A549 (cell line): ENCODE data around the gene BCAS1. TPM values are rescaled to one million over a fixed set of nuclear protein-coding genes. Genes with fewer than 3 reads are reported as not detected.

Source experiments
- ATAC-seq, 2 experiments: fragments of 200-7000 bp in 1 of 2; fragments of >200 bp in 1 of 2; cut with Nextera tagmentation in 1 of 2; cut with Tn5 transposase in 1 of 2; 3 replicates each; pipeline versions ENCODE4 v1.8.0 to v1.9.1; 2018 to 2020; ENCODE audit warnings: mild to moderate bottlenecking in 1 of 2, moderate library complexity in 1 of 2
- CTCF ChIA-PET: fragments of 300-600 bp; sonication (Branson Sonifier 250); formaldehyde crosslinking; extraction: SDS; loops from one replicate; lab custom pipeline; 2021; ENCODE audit warnings: antibody characterized with exemption, inconsistent platforms; lab: Yijun Ruan, JAX
- POLR2A ChIA-PET: fragments of 350-600 bp; formaldehyde crosslinking; extraction: SDS; loops from one replicate; lab custom pipeline; 2021; ENCODE audit warnings: antibody characterized with exemption, inconsistent platforms; lab: Yijun Ruan, JAX
- DNase-seq, 2 experiments: peaks; one replicate each; pipeline versions ENCODE4 v3.0.0 to v3.0.0-alpha.2; 2011 to 2016; ENCODE audit warnings: low read depth in 1 of 2, low spot score in 1 of 2
- FAIRE-seq: peaks from 2 replicates; lab custom pipeline; 2011; peaks lifted over from hg19 to GRCh38; lab: Jason Lieb, UNC
- H3K27ac ChIP-seq, 2 experiments: fragments of >200 bp; sonication (Bioruptor Twin); formaldehyde crosslinking; 3 replicates each; pipeline ENCODE4 v1.5.1; 2016 to 2017
- H3K4me1 ChIP-seq: fragments of >200 bp; sonication (Bioruptor Twin); formaldehyde crosslinking; 3 replicates; pipeline ENCODE4 v1.6.1; 2016
- H3K4me2 ChIP-seq: fragments of >200 bp; sonication (Bioruptor Twin); formaldehyde crosslinking; 3 replicates; pipeline ENCODE4 v1.6.1; 2016
- H3K4me3 ChIP-seq: fragments of >200 bp; sonication (Bioruptor Twin); formaldehyde crosslinking; 3 replicates; pipeline ENCODE4 v1.5.1; 2016
- H3K9me3 ChIP-seq: fragments of >200 bp; sonication (Bioruptor Twin); formaldehyde crosslinking; 3 replicates; pipeline ENCODE4 v1.6.1; 2016
- CBX2 ChIP-seq: fragments of 200-600 bp; sonication (generic); IDR thresholded peaks from 2 replicates; pipeline ENCODE4 v1.6.1; 2016; ENCODE audit warnings: low read depth, mild to moderate bottlenecking, borderline replicate concordance
- CBX8 ChIP-seq: fragments of 200-600 bp; sonication (generic); IDR thresholded peaks from 2 replicates; pipeline ENCODE4 v1.6.1; 2016
- CEBPB ChIP-seq, 2 experiments: fragments of >200 bp in 1 of 2; sonication (Bioruptor Twin) in 1 of 2; formaldehyde crosslinking in 1 of 2; IDR thresholded peaks; 2 replicates each; pipeline ENCODE4 v1.6.1; 2012 to 2016
- EHF ChIP-seq: fragments of 250-450 bp; sonication (Bioruptor Pico); IDR thresholded peaks from 2 replicates; pipeline ENCODE4 v1.5.0; 2020; ENCODE audit warnings: mild to moderate bottlenecking
- ELK1 ChIP-seq: fragments of 150-350 bp; IDR thresholded peaks from 2 replicates; pipeline ENCODE4 v1.6.1; 2014; ENCODE audit warnings: low read depth, mild to moderate bottlenecking, low read length
- EP300 ChIP-seq, 2 experiments: fragments of >200 bp; sonication (Bioruptor Twin); formaldehyde crosslinking; IDR thresholded peaks; 2 replicates in 1 of 2; 3 replicates in 1 of 2; pipeline ENCODE4 v1.6.1; 2016 to 2017
- GATA3 ChIP-seq: IDR thresholded peaks from 2 replicates; pipeline ENCODE4 v1.6.1; 2012; ENCODE audit warnings: borderline replicate concordance
- HEYL ChIP-seq: fragments of 250-450 bp; sonication (Bioruptor Pico); IDR thresholded peaks from 2 replicates; pipeline ENCODE4 v1.8.0; 2021; ENCODE audit warnings: mild to moderate bottlenecking, moderate library complexity
- HOXB5 ChIP-seq: fragments of 250-450 bp; sonication (Bioruptor Pico); IDR thresholded peaks from 2 replicates; pipeline ENCODE4 v1.5.0; 2020; ENCODE audit warnings: mild to moderate bottlenecking, moderate library complexity
- KDM5A ChIP-seq: fragments of 200-600 bp; sonication (generic); IDR thresholded peaks from 2 replicates; pipeline ENCODE4 v1.6.1; 2016; ENCODE audit warnings: antibody characterized with exemption, mild to moderate bottlenecking
- NPAS2 ChIP-seq: fragments of 250-450 bp; sonication (Bioruptor Pico); IDR thresholded peaks from 2 replicates; pipeline ENCODE4 v1.8.0; 2022; ENCODE audit warnings: mild to moderate bottlenecking, moderate library complexity, borderline replicate concordance
- PHF8 ChIP-seq: fragments of 200-600 bp; sonication (generic); IDR thresholded peaks from 2 replicates; pipeline ENCODE4 v1.6.1; 2016; ENCODE audit warnings: low read depth, mild to moderate bottlenecking, antibody characterized with exemption, moderate library complexity, borderline replicate concordance
- REST ChIP-seq: fragments of 200-600 bp; sonication (generic); IDR thresholded peaks from 2 replicates; pipeline ENCODE4 v1.6.1; 2016; ENCODE audit warnings: antibody characterized with exemption, mild to moderate bottlenecking, moderate library complexity
- SMC3 ChIP-seq: fragments of >200 bp; sonication (Bioruptor Twin); formaldehyde crosslinking; IDR thresholded peaks from 3 replicates; pipeline ENCODE4 v1.6.1; 2018; ENCODE audit warnings: inconsistent platforms
- TFCP2L1 ChIP-seq: fragments of 250-450 bp; sonication (Bioruptor Pico); IDR thresholded peaks from 2 replicates; pipeline ENCODE4 v1.5.0; 2021; ENCODE audit warnings: mild to moderate bottlenecking
- TP53 ChIP-seq: fragments of 250-450 bp; sonication (Bioruptor Pico); IDR thresholded peaks from 2 replicates; pipeline ENCODE4 v1.5.0; 2021; ENCODE audit warnings: mild to moderate bottlenecking, moderate library complexity
- WGBS: methylation state at CpG from one replicate; pipeline ENCODE4 v1.1.6; 2017; ENCODE audit errors: missing lambda C conversion rate; 5-methylcytosine and 5-hydroxymethylcytosine counted together
- polyA plus RNA-seq, 4 experiments: library from polyadenylated mRNA; depleted of rRNA in 3 of 4; stranded (reverse); fragments of >200 nt; fragmentation: RNase III in 1 of 4; extraction: RNeasy Plus Mini Kit Qiagen cat#74134 plus additional on column Dnase treatment in 1 of 4; gene quantifications; 2 replicates in 3 of 4; 3 replicates in 1 of 4; pipeline ENCODE4 v1.2.3, GENCODE V29; 2011 to 2017
- TF ChIP-seq, protein P1 (sequence below): fragments of >200 bp; sonication (Bioruptor Twin); formaldehyde crosslinking; IDR thresholded peaks from 3 replicates; pipeline ENCODE4 v1.6.1; 2016
- TF ChIP-seq, protein P2 (sequence below): IDR thresholded peaks from 2 replicates; pipeline ENCODE4 v1.6.1; 2012
- TF ChIP-seq, protein P3 (sequence below): IDR thresholded peaks from 2 replicates; pipeline ENCODE4 v1.6.1; 2012; ENCODE audit warnings: low read depth, borderline replicate concordance

The BCAS1 gene
- polyA plus RNA-seq, 2 of the 4 experiments (the other 2 are of a cell fraction): 1.4 to 3.9 TPM

DNA sequence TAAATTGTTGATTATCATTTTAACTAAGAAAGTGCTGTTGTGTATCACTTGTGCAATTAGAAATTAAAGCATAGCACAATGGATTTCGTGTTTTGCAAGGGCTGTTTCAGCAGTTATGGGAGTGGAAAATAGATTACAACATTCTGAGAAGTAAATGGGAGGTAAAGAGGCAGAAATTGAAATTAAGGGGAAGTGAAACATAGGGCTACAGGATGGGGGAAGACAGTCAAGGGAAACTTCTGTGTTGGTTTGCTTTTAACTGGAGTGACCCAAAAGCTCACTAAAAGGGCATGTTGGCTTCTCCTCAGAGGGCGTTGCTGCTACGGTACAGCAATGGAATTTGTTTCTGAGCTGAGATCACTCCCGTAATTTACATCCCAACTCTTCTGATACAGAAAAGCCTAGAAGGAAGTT, 147.5 kb downstream of the BCAS1 start:
- ChIA-PET CTCF (no interaction called here), POLR2A (no interaction called here)
- H3K4me3 ChIP-seq: no peak overlapping the region
- peak overlapping the region in 1 of 2 experiments; percentile 16; a peak in 2 of 6 replicates for H3K27ac ChIP-seq
- WGBS: 75% methylated on average over 4 of the region's 4 CpGs
- H3K4me1 ChIP-seq: peaks cover 22% of the 10 kb centered on the region
- no peak for TF ChIP-seq NPAS2 (CRISPR knock-in tag)
- ATAC-seq: no peak
- H3K4me2 ChIP-seq: no peak overlapping the region
- no peaks in the 10 kb centered on the region for H3K9me3 ChIP-seq
- DNase-seq: no peak
- FAIRE-seq: no peak

- FAIRE-seq: no peak
- H3K4me2 ChIP-seq: no peak overlapping the region
- WGBS: 87% methylated on average over 12 of the region's 12 CpGs
- TF ChIP-seq KDM5A: no peak
- TF ChIP-seq CBX8: no peak
- no peak for TF ChIP-seq PHF8
- no peak for TF ChIP-seq CBX2
- no peak for TF ChIP-seq TP53 (CRISPR knock-in tag)
- no peak for TF ChIP-seq ELK1
- TF ChIP-seq EP300 (IDR thresholded peaks at IDR 0.05): no peak
- TF ChIP-seq HOXB5: no peak
- no peak for TF ChIP-seq EHF (CRISPR knock-in tag)
- TF ChIP-seq, protein P1, sequence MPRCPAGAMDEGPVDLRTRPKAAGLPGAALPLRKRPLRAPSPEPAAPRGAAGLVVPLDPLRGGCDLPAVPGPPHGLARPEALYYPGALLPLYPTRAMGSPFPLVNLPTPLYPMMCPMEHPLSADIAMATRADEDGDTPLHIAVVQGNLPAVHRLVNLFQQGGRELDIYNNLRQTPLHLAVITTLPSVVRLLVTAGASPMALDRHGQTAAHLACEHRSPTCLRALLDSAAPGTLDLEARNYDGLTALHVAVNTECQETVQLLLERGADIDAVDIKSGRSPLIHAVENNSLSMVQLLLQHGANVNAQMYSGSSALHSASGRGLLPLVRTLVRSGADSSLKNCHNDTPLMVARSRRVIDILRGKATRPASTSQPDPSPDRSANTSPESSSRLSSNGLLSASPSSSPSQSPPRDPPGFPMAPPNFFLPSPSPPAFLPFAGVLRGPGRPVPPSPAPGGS: no peak
- no peak for TF ChIP-seq SMC3
- TF ChIP-seq GATA3: no peak
- no peak overlapping the region; a peak in 1 of 6 replicates for H3K27ac ChIP-seq
- H3K4me3 ChIP-seq: no peak overlapping the region
- ChIA-PET CTCF (no interaction called here), POLR2A (no interaction called here)
- no peak for DNase-seq
- ATAC-seq: no peak
- peaks cover 26% of the 10 kb centered on the region for H3K4me1 ChIP-seq
- no peaks in the 10 kb centered on the region for H3K9me3 ChIP-seq
Observed at GRCh38 chr20:53921443-53921973, 148.9 kb downstream of the BCAS1 start.

DNA sequence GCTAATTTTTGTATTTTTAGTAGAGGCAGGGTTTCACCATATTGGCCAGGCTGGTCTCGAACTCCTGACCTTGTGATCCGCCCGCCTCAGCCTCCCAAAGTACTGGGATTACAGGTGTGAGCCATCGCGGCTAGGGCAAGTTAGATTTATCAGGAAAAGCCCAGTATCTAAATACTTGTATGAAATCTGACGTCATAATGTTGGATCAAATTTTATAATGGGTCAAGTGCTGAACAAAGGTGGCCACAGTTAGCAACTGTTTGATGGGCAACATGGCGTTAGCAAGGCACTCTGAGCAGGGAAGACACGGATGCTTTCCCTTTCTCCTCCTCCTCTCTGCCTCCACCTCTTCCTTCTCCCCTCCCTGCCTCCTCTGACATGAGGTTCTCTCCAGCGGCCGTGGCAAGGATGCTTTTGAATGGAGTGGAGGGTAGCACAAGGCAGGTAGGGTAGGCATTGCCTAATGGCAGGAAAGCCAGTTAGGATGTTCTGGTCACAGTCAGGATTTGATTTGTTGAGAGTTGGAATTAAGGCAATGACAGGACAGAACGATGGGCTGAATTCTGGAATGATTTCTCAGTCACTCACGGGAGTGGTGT, 149.6 kb downstream of the BCAS1 start:
- CTCF ChIA-PET: interaction anchor here (0.7 to 1.0 kb wide), 2 partner anchors 13 to 140 kb away, joined by 3 to 4 read pairs; no protein-coding TSS in a partner anchor

DNA sequence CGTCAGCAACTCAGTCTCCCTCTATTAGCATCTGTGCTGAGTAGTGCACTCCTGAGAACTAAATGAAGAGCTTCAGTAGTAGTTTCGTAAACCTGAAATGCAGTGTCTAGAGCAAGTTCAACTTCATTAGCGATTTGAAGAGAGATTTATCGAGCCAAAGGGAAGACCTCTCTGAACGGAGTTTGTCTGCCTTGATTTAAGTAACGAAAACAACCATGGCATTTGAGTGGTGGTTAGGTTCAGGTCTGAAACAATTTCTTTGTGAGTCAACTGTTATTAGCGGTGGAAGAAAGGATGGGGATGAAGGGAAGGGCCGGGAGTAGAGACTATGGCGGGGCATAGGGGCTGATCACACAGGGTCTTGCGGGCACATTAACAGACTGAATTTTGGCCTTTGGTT, 150.5 kb downstream of the BCAS1 start:
- DNase-seq: no peak
- ChIA-PET POLR2A (no interaction called here), CTCF (interaction anchor here (1.0 to 6.2 kb wide), 3 partner anchors 12 to 281 kb away, joined by 3 to 140 read pairs (median 3); no protein-coding TSS in a partner anchor)
- no peak for FAIRE-seq
- Histone ChIP-seq H3K9me3 (no peaks in the 10 kb centered on the region), H3K27ac (0 out of 6 replicates have a peak overlapping the region, but pooled peaks of 1 of the 2 experiments have one; percentile 20), H3K4me1 (peaks cover 28% of the 10 kb centered on the region), H3K4me2 (no peak overlapping the region), H3K4me3 (no peak overlapping the region)
- no peak for TF ChIP-seq EP300 (IDR thresholded peaks at IDR 0.05)
- no peak for TF ChIP-seq HEYL (CRISPR knock-in tag)
- TF ChIP-seq, protein P2, sequence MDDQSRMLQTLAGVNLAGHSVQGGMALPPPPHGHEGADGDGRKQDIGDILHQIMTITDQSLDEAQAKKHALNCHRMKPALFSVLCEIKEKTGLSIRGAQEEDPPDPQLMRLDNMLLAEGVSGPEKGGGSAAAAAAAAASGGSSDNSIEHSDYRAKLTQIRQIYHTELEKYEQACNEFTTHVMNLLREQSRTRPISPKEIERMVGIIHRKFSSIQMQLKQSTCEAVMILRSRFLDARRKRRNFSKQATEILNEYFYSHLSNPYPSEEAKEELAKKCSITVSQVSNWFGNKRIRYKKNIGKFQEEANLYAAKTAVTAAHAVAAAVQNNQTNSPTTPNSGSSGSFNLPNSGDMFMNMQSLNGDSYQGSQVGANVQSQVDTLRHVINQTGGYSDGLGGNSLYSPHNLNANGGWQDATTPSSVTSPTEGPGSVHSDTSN: no peak
- no peak for TF ChIP-seq REST
- TF ChIP-seq, protein P3, sequence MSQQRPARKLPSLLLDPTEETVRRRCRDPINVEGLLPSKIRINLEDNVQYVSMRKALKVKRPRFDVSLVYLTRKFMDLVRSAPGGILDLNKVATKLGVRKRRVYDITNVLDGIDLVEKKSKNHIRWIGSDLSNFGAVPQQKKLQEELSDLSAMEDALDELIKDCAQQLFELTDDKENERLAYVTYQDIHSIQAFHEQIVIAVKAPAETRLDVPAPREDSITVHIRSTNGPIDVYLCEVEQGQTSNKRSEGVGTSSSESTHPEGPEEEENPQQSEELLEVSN: no peak
- TF ChIP-seq CEBPB (IDR thresholded peaks at IDR 0.05): no peak
- WGBS: 95% methylated on average over 10 of the region's 10 CpGs
- no peak for ATAC-seq

More for the DNA sequence above, 149.6 kb downstream of the BCAS1 start:
- Histone ChIP-seq H3K9me3 (no peaks in the 10 kb centered on the region), H3K4me2 (no peak overlapping the region), H3K4me3 (no peak overlapping the region), H3K27ac (peak overlapping the region in 1 of 2 experiments; percentile 23; a peak in 1 of 6 replicates), H3K4me1 (peaks cover 25% of the 10 kb centered on the region)
- ATAC-seq (no peak), FAIRE-seq (no peak), DNase-seq (no peak)
- POLR2A ChIA-PET: no interaction called here
- no peak for TF ChIP-seq TFCP2L1 (CRISPR knock-in tag)
- no peak for TF ChIP-seq HOXB5
- TF ChIP-seq GATA3: no peak
- WGBS: 87% methylated on average over 12 of the region's 12 CpGs
